Measurements from ENCODE around the gene EIF4E3. TPM values are rescaled to one million over a fixed set of nuclear protein-coding genes. Genes with fewer than 3 reads are reported as not detected.

The EIF4E3 gene
- total RNA-seq, 2 experiments from 2014 or later = 22.3 to 24.5 TPM

Other genes starting within 250 kb of the EIF4E3 start
- gene FOXP1, start 141.7 kb downstream of the EIF4E3 start, total RNA-seq = 100 to 1,000 TPM; 144 to 152 TPM
- gene GPR27, start 28.5 kb upstream of the EIF4E3 start, total RNA-seq = 1 to 10 TPM; 2.2 to 2.7 TPM
- gene PROK2, start 59.7 kb upstream of the EIF4E3 start, total RNA-seq = under 1 TPM; 0.42 to 0.67 TPM

Data from activated CD8-positive, alpha-beta memory T cell treated with anti-CD3 and anti-CD28 coated beads for 36 hours (primary cell).